ENCODE results near the gene CACNA1H.

The CACNA1H gene

GRCh38 chr16:1158456-1159324, 5.8 kb downstream of the CACNA1H start:
- DNase-seq (ENCODE audit: low spot score): no peak

GRCh38 chr16:1159325-1159972, 6.5 kb downstream of the CACNA1H start:
- no peak for DNase-seq (ENCODE audit: low spot score)

- DNase-seq (ENCODE audit: low spot score): no peak
These were observed 7.3 kb downstream of the CACNA1H start for GRCh38 chr16:1159973-1160772.

- no peak for DNase-seq (ENCODE audit: low spot score)
These were observed 8.0 kb downstream of the CACNA1H start for GRCh38 chr16:1160773-1161348.

GRCh38 chr16:1162701-1163566, 10.0 kb downstream of the CACNA1H start:
- no peak for DNase-seq (ENCODE audit: low spot score)

- no peak for DNase-seq (ENCODE audit: low spot score)
These were observed 10.7 kb downstream of the CACNA1H start for GRCh38 chr16:1163567-1164055.

- DNase-seq (ENCODE audit: low spot score): no peak
These were observed 11.5 kb downstream of the CACNA1H start for GRCh38 chr16:1164382-1164781.

GRCh38 chr16:1164975-1165374, 12.1 kb downstream of the CACNA1H start:
- DNase-seq (ENCODE audit: low spot score): no peak

GRCh38 chr16:1165511-1165910, 12.6 kb downstream of the CACNA1H start:
- DNase-seq (ENCODE audit: low spot score): no peak

GRCh38 chr16:1167276-1168107, 14.6 kb downstream of the CACNA1H start:
- no peak for DNase-seq (ENCODE audit: low spot score)

GRCh38 chr16:1168837-1169236, 15.9 kb downstream of the CACNA1H start:
- no peak for DNase-seq (ENCODE audit: low spot score)

GRCh38 chr16:1169285-1170075, 16.6 kb downstream of the CACNA1H start:
- no peak for DNase-seq (ENCODE audit: low spot score)

GRCh38 chr16:1170076-1170418, 17.1 kb downstream of the CACNA1H start:
- DNase-seq (ENCODE audit: low spot score): no peak

GRCh38 chr16:1171001-1171400, 18.1 kb downstream of the CACNA1H start:
- DNase-seq (ENCODE audit: low spot score): no peak

- no peak for DNase-seq (ENCODE audit: low spot score)
These were observed 19.0 kb downstream of the CACNA1H start for GRCh38 chr16:1171854-1172428.

GRCh38 chr16:1172651-1173050, 19.7 kb downstream of the CACNA1H start:
- DNase-seq (ENCODE audit: low spot score): no peak

GRCh38 chr16:1173788-1174451, 21.0 kb downstream of the CACNA1H start:
- no peak for DNase-seq (ENCODE audit: low spot score)

Data from activated CD4-positive, alpha-beta T cell treated with anti-CD3 and anti-CD28 coated beads, Interleukin-2, Interleukin-4, amounts not matched to agents 100 ng/mL and 50 ng/mL, durations not matched to agents 16 hours and 8 hours (primary cell).